Fibroblast of skin of right quadriceps (primary cell): Measurements from ENCODE around the gene ANK3.

Experiments used
- DNase-seq: peaks from one replicate; pipeline ENCODE4 v3.0.0-alpha.2; 2013

ANK3 gene

DNA sequence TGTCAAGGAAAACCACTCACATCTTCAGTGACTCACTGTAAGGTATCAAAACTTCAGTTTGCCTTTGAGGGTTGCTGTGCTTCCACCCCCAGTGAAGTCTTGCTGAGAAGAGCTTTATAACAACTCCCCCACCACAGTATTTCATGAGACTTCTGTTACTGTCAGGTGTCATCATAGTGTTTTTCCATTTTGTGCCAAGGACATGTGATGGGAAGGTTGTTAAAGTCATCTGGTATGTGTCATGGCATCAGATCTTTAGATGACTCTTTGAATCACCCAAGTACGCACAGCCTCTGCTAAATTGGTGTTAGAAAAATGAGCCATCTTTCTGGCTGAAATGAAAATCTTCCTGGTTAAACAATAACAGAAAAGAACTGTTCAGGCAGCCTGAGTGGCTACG, 368.3 kb downstream of the ANK3 start:
- DNase-seq, result no peak

DNA sequence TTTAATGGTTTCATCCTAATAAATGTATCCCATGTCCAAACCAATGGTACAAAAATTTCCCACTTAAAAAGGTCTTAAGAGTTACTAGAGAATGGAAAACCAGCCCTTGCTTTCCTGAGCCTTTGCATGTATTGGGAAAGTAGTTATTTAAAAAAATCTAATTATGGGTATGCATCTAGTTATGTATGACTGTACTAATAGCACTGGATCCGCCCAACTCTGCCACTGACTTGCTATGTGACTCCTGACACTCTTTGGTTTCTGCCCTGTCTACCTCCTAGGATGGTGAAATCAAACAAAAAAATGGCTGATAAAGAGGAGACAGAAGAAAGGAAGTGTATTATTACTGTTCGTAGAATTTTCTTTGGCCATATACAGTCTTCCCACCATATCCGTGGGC, 372.9 kb downstream of the ANK3 start:
- DNase-seq, result no peak

GRCh38 chr10:60009710-60010383, 379.8 kb downstream of the ANK3 start:
- DNase-seq, result no peak

GRCh38 chr10:60009276-60009675, 380.4 kb downstream of the ANK3 start:
- no peak for DNase-seq

GRCh38 chr10:60008816-60009215, 380.9 kb downstream of the ANK3 start:
- DNase-seq, result no peak

DNA sequence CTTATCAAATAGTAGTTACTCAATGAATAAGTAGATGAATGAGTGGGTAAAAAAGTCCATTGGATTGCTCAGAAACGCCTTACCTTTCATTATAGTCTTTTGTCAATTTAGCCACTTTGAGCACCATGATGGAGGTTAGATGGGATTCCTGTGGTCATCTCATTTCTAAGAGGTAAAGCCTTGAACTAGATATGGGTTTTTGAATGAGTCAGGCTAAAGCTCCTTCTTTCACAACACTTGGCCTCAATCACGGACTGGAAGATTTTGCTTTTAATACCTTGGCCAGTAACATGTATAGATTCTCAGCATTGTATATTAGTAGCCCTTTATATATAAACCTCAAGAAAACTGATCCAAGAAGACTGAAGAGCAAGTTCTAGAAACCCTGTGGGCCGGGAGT, 383.6 kb downstream of the ANK3 start:
- DNase-seq, result peak; percentile 14

- DNase-seq, result no peak
Observed at GRCh38 chr10:60003651-60004523, 385.8 kb downstream of the ANK3 start.

DNA sequence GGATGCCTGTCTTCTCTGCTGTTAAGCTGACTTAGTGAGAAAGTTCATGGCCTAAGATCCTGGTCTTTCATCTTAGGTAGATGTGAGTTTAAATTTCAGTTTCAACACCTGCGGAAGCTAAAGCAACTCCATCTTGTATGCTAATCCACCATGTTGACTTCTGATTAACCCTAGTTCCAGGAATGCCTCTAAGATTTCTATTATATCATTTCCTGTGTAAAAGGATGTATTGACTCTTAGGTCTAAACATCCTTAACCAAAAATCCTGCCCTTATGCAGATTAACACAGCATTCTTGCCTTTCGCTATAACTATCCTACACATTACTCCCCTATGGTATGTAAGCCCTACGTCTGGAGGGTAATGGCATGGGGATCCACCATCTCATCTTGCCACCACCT, 388.9 kb downstream of the ANK3 start:
- no peak for DNase-seq

- DNase-seq, result no peak
Observed at GRCh38 chr10:59997827-59998525, 391.7 kb downstream of the ANK3 start.

GRCh38 chr10:59995862-59996261, 393.8 kb downstream of the ANK3 start:
- no peak for DNase-seq

DNA sequence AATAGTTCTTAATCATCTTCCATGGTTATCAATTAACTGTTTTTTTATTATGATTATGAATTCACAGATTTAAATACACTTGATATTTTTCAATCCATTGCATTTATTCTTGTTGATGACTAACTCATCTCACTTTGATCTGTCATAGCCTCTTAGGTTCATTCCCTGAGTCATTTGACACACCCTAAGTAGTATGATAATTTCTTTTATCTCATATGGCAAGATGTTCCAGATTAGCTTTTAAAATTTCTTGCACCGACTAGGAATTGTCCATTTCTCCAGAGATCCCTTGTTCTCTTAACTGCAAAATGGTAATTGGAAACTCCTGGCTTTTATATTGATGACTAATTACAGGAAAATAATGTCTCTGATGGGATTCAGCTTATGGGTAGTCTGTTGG, 395.7 kb downstream of the ANK3 start:
- no peak for DNase-seq

DNA sequence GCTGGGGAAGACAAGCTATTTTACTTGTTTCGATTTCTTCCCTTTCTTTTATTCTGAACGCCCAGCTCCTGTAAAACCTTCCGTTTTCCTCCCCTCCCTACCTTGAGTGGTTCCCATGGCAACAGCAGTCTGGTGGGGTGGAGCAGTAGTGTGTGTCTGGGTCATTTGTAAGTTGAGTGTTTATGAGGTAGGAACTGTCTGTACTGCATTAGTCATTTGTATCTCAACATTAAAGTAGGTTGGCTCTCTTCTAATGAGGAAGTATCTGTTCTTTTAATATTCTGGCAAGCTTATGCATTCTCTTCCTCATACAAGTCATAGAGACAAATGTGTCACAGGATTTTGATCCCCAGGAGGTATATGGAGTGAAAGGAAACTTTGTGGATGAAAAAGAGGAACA, 398.0 kb downstream of the ANK3 start:
- DNase-seq, result peak; percentile 31

DNA sequence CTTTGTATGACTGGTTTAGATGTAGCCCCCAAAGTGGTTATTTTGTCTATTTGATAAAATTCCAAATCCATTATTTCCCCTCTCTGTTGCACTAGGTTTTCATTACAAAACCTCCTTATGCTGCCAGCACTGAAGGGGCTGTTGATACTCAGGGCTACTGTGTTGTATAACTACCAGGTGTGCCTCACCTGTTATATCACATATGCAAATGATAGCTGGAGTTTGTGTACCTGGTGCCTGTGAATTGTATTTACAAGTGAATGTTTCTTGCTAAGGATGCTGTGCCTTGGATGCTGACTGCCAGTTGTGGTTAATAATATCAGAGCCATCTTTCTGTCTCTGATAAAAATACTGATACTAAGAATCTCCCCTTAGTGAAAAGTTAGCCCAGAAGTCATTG, 398.6 kb downstream of the ANK3 start:
- no peak for DNase-seq

DNA sequence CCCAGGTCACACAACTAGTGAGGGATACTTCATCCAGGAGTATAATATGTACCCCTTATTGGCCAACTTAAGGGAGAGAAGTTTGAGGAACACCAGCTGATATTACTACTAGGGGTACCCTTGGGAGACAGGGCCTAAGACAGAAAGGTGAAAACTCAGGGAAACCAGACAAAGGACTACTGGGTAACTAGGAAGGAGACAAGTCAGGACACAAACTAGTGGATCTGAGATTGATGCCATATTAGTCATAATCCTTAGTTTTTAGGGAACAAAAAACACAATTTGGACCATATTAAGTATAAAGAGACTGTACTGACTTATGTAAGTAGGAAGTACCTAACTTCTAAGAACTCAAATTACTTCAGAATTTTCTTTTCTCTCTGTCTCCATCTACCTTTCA, 404.0 kb downstream of the ANK3 start:
- DNase-seq, result no peak

GRCh38 chr10:59984415-59984814, 405.3 kb downstream of the ANK3 start:
- DNase-seq, result no peak

- no peak for DNase-seq
Observed at GRCh38 chr10:59980356-59980755, 409.3 kb downstream of the ANK3 start.

GRCh38 chr10:59977486-59977885, 412.2 kb downstream of the ANK3 start:
- DNase-seq, result no peak

DNA sequence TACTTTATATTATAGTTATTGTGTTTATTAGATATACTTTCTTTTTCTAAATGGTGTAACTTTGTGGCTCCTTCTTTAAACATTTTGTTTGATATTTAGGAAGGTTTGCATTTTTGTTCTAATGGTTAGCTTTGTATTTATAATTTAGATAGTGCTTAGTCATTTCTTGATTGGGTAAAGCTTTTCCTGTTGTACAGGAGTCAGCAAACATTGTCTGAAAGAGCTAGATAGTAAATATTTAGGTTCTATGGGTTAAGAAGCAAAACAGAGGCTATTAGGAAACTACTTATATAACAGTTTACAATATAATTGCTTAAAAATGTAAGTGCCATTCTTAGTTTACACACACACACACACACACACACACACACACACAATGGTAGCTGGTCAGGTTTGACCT, 412.8 kb downstream of the ANK3 start:
- no peak for DNase-seq
